Activated CD4-positive, alpha-beta T cell treated with anti-CD3 and anti-CD28 coated beads, Interleukin-2, amount 50 U/mL, for 1 hour (primary cell): Measurements from ENCODE around the gene EVC2.

Experiments used
- DNase-seq: peaks from one replicate; pipeline ENCODE4 v3.0.0-alpha.2; 2020

The EVC2 gene, protein sequence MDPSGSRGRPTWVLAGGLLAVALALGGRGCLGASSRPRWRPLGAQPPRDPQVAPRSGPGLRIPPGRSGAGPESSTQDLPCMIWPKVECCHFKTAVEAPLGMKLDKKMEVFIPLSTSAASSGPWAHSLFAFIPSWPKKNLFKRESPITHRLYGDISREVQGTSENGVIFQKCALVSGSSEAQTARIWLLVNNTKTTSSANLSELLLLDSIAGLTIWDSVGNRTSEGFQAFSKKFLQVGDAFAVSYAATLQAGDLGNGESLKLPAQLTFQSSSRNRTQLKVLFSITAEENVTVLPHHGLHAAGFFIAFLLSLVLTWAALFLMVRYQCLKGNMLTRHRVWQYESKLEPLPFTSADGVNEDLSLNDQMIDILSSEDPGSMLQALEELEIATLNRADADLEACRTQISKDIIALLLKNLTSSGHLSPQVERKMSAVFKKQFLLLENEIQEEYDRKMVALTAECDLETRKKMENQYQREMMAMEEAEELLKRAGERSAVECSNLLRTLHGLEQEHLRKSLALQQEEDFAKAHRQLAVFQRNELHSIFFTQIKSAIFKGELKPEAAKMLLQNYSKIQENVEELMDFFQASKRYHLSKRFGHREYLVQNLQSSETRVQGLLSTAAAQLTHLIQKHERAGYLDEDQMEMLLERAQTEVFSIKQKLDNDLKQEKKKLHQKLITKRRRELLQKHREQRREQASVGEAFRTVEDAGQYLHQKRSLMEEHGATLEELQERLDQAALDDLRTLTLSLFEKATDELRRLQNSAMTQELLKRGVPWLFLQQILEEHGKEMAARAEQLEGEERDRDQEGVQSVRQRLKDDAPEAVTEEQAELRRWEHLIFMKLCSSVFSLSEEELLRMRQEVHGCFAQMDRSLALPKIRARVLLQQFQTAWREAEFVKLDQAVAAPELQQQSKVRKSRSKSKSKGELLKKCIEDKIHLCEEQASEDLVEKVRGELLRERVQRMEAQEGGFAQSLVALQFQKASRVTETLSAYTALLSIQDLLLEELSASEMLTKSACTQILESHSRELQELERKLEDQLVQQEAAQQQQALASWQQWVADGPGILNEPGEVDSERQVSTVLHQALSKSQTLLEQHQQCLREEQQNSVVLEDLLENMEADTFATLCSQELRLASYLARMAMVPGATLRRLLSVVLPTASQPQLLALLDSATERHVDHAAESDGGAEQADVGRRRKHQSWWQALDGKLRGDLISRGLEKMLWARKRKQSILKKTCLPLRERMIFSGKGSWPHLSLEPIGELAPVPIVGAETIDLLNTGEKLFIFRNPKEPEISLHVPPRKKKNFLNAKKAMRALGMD

GRCh38 chr4:5708449-5709206 lies at the start of gene EVC2:
Gene EVC2 (minus strand): TSS chr4:5708559. CDS start chr4:5708513, 46 bp downstream.
- DNase-seq, result peak; percentile 5

GRCh38 chr4:5757954-5758353 lies 49.6 kb upstream of the EVC2 start:
- no peak for DNase-seq

- DNase-seq, result no peak
These were observed 49.2 kb upstream of the EVC2 start for GRCh38 chr4:5757536-5757935.

- no peak for DNase-seq
These were observed 48.7 kb upstream of the EVC2 start for GRCh38 chr4:5757091-5757490.

- no peak for DNase-seq
These were observed 47.9 kb upstream of the EVC2 start for GRCh38 chr4:5756271-5756670.

DNA sequence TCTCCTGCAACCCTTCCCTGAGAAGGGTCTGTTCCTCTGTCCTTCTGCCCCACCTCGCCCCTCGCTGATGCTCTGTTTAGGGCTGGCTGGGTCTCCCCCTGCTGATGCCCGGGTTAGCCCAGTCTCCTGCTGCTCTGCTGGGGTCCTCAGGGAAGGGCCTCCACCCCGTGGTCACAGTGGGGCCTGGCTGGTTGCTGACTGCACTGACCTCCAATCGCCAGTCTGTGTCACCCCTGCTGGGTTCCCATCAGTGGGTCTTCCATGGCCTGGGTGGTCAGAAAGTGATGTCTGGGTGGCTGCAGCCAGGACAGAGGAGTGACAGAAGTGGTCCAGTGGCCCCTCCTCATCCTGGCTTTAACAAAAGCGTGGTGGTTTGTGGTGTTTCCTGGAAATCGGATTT lies 47.3 kb upstream of the EVC2 start:
- DNase-seq, result no peak

- DNase-seq, result no peak
These were observed 46.8 kb upstream of the EVC2 start for GRCh38 chr4:5755161-5755560.

DNA sequence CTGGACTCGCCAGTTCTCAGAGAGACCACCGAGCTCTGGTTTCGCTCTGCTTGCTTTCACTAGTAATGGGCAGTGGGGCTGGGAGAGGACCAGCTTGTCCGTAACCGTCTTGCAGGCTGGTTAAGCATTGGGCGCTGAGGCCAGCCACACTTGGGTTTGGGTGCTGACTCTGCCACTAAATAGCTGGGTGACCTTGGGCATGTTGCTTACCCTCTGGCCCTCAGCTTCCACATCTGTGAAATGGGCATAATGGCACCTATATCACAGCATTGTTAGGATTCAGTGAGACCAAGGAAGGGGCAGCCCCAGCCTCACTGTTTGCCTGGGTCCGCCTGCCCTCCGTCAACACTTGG lies 46.1 kb upstream of the EVC2 start:
- DNase-seq, result no peak

GRCh38 chr4:5753766-5754528 lies 45.6 kb upstream of the EVC2 start:
- DNase-seq, result no peak

DNA sequence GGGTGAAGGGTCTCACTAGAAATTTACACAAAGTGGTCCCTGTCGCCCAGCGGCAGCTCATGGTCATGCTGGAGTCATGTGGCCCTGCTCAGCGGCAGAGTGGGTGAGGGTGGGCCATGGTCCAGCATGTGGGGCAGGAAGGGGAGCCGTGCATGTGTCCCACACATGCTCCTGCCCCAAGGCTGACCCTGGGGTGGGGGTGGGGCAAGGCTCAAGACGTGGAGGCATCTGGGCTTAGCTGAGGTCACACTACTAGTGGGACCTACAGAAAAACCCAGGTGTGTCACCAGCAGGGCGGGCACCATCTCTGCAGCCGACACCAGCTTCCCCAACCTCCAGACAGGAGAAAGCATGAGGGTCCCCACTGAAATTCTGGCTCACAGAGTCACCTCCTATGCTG lies 45.0 kb upstream of the EVC2 start:
- DNase-seq, result no peak

DNA sequence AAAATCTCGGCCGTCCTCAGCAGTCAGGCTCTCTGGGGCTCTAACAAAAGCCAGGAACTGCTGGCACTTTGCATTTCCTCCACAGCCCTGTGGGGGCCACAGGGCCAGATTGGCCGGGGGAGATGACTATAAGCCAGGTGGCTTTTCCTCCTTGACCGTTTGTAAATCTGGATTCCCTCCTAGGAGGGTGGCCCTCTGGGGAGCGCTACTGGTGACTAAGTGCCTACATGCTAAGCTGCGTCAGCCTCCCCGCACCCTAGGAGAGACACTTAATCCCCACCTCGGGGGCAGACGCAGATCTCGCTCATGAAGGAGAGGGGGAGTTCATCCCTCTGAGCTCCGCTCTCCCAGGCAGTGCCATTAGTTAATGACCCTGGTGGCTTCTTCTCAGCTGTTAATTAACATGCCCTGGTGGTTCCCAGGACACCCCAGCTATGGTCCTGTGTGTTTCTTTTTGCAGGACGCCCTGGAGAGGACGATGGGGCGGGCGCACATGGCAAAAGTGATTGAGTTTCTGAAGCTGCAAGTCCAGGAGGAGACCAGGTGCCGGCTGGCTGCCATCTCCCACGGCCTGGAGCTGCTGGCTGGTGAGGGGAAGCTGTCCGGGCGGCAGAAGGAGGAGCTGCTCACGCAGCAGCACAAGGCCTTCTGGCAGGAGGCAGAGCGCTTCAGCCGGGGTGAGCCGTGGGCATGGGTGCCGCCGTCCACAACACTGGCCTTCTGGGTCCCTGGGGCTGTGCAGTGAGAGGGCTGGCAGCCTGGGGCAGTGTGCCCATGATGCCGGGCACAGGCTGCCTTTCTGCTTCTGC lies 44.2 kb upstream of the EVC2 start:
- no peak for DNase-seq

DNA sequence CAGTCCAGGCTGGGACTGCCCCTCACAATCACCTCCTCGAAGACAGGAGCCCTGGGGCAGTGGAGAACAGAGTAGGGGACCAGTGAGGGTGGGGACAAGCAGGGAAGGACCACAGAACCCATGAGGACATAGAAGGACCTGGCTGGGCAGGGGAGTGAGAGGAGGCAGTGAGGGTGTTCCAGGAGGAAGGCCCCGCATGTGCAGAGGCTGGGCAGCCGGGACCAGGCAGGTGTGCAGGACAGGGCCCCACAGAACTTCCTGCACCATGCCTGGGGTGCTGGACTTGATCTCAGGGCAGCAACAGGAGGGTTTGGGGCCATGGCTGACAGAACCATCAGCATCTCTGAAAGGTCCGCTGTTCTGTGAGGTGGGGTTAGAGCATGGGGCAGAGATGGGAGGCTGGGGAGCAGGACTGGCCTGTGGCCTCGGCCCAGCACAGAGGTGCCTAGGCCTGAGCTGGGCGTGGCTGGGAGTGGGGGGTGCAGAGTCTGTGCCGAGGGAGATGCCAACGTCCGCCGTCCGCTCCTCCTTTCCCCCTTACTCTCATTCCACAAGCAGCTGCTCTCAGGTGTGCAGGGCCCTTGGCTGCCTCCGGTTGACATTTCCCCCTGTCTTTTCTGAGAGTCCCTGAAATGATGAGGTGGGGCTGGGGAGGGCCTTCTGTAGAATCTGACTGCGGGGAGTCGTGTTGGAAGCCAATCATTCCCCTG lies 43.5 kb upstream of the EVC2 start:
- no peak for DNase-seq

DNA sequence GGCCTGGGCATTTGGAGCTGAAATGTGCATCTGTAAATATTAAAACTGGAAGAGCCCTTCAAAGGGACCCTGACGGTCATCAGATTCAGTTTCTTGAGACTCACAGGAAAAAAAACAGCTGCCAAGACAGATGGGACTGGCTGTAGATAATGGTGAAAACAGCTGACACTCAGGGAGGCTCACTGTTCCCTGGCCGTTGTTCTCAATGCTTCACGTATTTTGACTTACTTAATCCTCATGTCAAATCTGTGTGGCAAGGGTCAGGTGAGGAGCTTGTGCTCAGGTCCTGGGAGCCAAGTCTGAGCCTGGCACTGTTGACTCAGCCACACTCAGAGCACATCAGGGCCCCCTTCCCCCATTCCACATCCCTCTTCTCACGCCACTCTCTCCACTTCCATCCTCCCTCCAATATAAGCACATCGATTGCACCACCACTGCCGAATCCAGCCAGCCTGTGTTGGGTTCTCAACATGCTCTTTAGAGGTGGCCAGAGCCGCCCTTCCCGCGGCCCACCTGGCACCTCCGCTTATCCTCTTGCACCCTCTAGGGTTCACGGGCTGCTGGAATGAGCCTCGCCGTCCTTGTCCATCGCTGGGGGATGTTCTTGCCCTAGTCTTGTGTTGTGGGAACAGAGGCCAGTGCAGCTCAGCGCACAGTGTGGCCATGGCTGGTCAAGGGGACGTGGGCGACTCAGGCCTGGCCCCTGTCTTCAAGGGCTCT lies 42.7 kb upstream of the EVC2 start:
- DNase-seq, result no peak

- no peak for DNase-seq
These were observed 41.9 kb upstream of the EVC2 start for GRCh38 chr4:5750052-5750945.

GRCh38 chr4:5749568-5749967 lies 41.2 kb upstream of the EVC2 start:
- no peak for DNase-seq

DNA sequence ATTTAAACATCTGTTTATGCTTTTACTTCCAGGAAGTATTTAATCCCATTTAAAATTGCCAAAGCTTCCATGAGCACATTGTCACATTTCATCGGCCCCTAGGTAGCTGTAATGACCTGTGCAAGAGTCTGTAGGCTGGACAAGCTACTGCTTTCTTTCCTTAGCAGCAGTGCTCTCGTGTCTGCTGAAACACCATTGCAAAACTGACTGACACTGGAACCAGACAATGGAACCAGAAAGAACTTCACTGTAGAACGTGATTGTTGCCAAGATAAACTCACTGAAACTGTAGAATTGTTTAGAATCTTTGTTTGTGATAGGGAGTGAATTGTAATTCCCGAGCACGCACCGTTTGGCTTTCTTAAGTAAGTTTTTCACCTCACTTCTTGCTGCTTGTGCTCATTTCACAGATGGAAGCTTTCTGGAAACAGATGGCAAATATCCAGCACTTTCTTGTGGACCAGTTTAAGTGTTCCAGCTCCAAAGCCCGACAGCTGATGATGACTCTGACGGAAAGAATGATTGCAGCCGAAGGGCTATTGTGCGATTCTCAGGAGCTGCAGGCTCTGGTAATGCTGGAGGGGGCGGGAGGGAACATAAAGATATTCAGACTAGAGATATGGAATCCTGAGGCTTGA lies 39.5 kb upstream of the EVC2 start:
- no peak for DNase-seq

DNA sequence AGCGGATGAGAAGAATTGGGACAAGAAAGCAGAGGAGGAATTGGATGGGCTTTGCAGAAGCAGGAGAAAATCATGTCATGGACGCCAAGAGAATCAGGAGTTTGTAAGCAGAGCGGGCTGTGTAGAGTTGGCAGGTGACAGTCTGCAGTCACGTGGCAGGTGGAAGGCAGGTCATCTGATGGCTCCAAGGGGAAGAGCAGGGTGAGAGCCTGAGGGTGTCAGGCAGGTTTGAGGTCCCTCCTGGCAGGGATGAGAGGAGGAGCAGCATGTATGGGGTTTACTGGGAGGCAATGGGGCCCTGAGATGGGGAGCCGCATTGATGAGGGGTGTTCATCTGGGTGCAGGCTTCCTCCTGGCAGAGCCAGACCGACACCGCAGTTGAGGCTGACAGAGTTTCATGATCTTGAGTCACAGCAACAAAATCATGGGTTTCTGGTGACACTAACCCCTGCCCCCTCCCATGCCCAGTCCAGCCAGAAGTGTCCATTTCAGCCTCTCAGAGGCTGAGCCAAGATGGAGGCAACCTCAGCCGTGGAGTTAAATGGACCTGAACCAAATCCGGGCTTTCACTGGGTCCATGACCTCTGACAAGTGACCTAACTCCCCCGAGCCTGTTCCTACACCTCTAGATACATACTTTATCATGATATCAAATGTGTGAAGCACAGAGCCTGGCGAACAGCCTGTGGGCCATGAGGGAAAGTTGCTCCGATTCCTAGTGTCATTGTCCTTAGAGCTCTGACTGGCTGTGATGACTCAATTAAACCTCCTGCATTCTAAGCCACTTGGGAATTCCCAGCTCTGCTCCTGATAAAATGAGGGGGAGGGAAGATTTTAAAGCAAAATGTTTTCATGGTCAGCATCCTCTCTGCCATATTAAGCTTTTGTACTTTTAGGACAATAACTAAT lies 38.7 kb upstream of the EVC2 start:
- no peak for DNase-seq
